Muscle layer of duodenum (tissue), 2 donors: ENCODE data around the gene ADAMTS7.
A peak's percentile ranks its signal among the peaks of the same experiment; 100 is the strongest.
"Not testable (repeated sequence)": the region's sequence is repeated elsewhere in the genome, so short reads cannot be mapped to it uniquely, and the experiment has no call there.

Source experiments
- H3K27ac ChIP-seq: one replicate; pipeline ENCODE4 v1.7.0; 2013; ENCODE audit warnings: mild to moderate bottlenecking, low read length
- H3K27me3 ChIP-seq: one replicate; pipeline ENCODE4 v1.7.0; 2013; ENCODE audit warnings: low read depth, mild to moderate bottlenecking, control low read depth, low read length
- H3K36me3 ChIP-seq, 2 donors: one replicate each; pipeline ENCODE4 v1.7.0; 2013; ENCODE audit warnings: low read length in 2 of 2, control low read depth in 1 of 2, mild to moderate bottlenecking in 1 of 2; ENCODE audit not compliant: insufficient read depth in 2 of 2, control insufficient read depth in 1 of 2
- H3K4me1 ChIP-seq, 2 donors: one replicate each; pipeline ENCODE4 v1.7.0; 2013; ENCODE audit warnings: low read length in 2 of 2, mild to moderate bottlenecking in 2 of 2, control low read depth in 1 of 2, moderate library complexity in 1 of 2; ENCODE audit not compliant: insufficient read depth in 2 of 2, control insufficient read depth in 1 of 2
- H3K4me3 ChIP-seq, 2 donors: one replicate each; pipeline ENCODE4 v1.7.0; 2013; ENCODE audit warnings: low read length in 2 of 2, low read depth in 1 of 2, mild to moderate bottlenecking in 1 of 2
- H3K9me3 ChIP-seq, 2 donors: one replicate each; pipeline ENCODE4 v1.7.0; 2013; ENCODE audit warnings: low read length in 2 of 2, control low read depth in 1 of 2, mild to moderate bottlenecking in 1 of 2; ENCODE audit not compliant: control insufficient read depth in 1 of 2
- donor health status: healthy.

ADAMTS7 gene

DNA sequence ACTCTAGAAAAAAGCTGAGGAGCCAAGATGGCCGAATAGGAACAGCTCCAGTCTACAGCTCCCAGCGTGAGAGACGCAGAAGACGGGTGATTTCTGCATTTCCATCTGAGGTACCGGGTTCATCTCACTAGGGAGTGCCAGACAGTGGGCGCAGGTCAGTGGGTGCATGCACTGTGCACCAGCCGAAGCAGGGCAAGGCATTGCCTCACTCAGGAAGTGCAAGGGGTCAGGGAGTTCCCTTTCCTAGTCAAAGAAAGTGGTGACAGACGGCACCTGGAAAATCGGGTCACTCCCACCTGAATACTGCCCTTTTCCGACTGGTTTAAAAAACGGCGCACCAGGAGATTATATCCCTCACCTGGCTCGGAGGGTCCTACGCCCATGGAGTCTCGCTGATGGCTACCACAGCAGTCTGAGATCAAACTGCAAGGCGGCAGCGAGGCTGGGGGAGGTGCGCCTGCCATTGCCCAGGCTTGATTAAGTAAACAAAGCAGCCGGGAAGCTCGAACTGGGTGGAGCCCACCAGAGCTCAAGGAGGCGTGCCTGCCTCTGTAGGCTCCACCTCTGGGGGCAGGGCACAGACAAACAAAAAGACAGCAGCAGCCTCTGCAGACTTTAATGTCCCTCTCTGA lies 91.3 kb downstream of the ADAMTS7 start:
- not testable (repeated sequence) for H3K4me1 ChIP-seq, H3K36me3 ChIP-seq, H3K27ac ChIP-seq, H3K9me3 ChIP-seq, H3K4me3 ChIP-seq, H3K27me3 ChIP-seq

DNA sequence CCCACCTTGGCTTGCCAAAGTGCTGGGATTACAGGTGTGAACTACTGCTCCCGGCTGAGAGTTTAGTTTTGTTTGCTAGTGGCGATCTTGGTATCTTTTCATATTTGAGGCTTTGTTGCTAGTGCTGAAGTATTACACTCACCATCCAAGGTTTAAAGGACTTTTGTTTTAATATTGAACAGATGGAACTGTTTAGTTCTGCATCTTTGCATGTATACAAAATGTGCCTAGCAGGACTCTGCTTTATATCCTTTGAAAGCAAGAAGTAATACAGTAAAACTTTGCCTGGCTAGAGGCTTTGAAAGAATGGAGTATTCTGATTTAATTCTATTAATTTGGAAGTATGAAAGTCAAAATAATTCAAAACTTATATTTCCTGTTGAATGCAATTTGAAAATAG lies 92.4 kb downstream of the ADAMTS7 start:
- Histone ChIP-seq H3K9me3 (no peaks in the 10 kb centered on the region), H3K4me3 (no peak overlapping the region), H3K4me1 (no peaks in the 10 kb centered on the region), H3K27me3 (no peaks in the 10 kb centered on the region), H3K36me3 (no peaks in the 10 kb centered on the region), H3K27ac (no peak overlapping the region)

DNA sequence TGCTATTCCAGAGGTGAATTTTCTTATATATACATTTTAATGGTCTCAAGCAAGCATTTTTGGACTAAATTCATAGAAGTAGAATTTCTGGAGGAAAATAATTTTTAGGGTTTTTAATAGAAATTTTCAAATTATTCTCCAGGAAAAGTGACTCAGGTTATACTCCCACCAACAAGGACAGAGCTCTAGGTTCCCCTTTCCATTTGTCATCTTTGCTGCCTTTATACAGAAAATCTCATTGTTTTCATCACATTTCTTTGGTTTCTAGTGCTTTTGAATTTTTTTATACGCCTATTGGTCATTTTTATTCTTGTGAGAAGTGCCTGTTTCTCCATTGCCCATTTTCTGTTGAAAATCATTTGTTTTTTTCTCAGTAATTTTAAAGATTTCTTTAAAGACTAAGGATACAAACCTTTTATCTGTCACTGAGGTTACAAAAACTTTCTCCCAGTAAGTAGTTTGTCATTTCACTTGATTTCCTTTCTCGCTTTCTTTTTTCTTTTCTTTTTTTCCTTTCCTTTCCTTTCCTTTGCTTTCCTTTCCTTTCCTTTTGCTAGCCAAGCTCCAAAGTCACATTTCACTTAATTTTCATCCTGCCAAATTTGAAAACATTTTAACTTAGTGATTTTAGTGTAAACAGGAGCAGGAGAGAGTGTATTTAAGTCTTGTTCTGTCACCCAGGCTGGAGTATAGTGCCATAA lies 93.2 kb downstream of the ADAMTS7 start:
- Histone ChIP-seq H3K27me3 (no peaks in the 10 kb centered on the region), H3K36me3 (no peaks in the 10 kb centered on the region), H3K27ac (no peak overlapping the region), H3K4me3 (no peak overlapping the region), H3K9me3 (no peaks in the 10 kb centered on the region), H3K4me1 (no peaks in the 10 kb centered on the region)

DNA sequence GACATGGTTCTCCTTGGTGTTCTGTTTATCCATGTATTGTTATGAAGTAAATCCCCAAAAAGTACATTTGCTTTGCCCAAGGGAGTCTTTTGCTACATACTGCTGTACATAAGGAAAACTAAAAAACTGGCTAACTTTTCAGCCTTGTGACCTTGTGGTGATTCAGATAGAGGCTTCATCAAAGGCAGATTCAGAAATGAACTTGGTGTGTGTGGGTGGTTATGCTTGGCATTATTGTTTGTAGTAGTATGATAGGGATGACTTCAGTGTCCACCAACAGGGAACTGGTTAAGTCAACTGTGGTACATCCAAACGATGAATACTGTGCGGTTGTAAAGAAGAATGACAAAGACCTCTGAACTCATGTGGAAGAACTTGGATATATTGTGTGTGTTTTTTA lies 94.6 kb downstream of the ADAMTS7 start:
- Histone ChIP-seq H3K4me1 (no peaks in the 10 kb centered on the region), H3K9me3 (no peaks in the 10 kb centered on the region), H3K36me3 (no peaks in the 10 kb centered on the region), H3K4me3 (no peak overlapping the region), H3K27me3 (no peaks in the 10 kb centered on the region), H3K27ac (no peak overlapping the region)

DNA sequence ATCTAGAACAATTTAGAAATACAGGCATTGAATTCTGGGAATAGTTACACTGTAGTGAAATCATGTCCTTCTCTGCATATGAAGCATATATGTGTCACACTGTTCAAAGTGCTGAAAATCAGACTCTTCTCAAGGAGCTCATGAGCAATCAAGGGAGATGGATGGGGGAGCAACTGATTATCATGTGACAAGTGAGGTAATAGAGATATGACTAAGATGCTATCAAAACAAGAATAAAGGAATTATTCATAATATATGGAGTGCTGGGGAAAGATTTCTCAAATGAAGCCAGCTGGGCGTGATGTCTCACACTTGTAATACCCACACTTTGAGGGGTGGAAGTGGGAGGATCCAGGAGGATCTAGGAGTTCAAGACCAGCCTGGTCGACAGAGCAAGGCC lies 95.3 kb downstream of the ADAMTS7 start:
- no peak overlapping the region for H3K4me3 ChIP-seq
- H3K4me1 ChIP-seq = no peaks in the 10 kb centered on the region
- no peaks in the 10 kb centered on the region for H3K9me3 ChIP-seq
- H3K36me3 ChIP-seq = no peaks in the 10 kb centered on the region
- no peak overlapping the region for H3K27ac ChIP-seq
- H3K27me3 ChIP-seq = no peaks in the 10 kb centered on the region

DNA sequence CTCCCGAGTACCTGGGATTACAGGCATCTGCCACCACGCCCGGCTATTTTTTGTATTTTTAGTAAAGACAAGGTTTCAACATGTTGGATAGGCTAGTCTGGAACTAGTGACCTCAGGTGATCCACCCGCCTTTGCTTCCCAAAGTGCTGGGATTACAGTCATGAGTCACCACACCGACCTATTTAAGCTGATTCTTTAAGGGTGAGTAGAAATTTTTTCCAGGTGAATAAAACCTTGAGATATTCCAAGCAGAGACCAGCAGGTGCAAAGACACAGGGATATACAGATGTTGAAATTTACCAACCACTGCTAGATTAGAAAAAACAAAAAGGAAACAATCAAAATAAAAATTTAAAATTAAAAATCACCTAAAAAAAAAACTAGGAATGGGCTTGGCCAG lies 95.8 kb downstream of the ADAMTS7 start:
- Histone ChIP-seq H3K9me3 (no peaks in the 10 kb centered on the region), H3K4me3 (no peak overlapping the region)

DNA sequence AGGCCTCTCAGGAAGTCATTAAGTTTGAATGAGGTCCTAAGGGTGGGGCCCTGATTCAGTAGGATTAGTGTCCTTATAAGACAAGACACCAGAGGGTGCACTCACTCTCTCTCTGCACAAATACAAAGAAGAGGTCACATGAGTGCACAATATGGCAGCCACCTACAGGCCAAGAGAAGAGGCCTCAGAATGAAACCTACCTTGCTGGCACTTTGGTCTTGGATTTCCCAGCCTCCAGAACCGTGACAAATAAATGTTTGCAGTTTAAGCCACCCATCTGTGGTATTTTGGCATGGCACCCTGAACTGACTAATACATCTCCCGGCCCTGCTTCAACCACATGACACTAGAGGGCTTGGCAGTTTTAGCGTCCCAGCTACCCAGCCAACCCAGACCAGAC lies 96.4 kb downstream of the ADAMTS7 start:
- H3K27me3 ChIP-seq = peaks cover 2% of the 10 kb centered on the region
- no peaks in the 10 kb centered on the region for H3K4me1 ChIP-seq
- H3K4me3 ChIP-seq = no peak overlapping the region
- no peak overlapping the region for H3K27ac ChIP-seq
- no peaks in the 10 kb centered on the region for H3K36me3 ChIP-seq
- no peaks in the 10 kb centered on the region for H3K9me3 ChIP-seq

More for the DNA sequence above, 95.8 kb downstream of the ADAMTS7 start:
- no peaks in the 10 kb centered on the region for H3K27me3 ChIP-seq
- no peak overlapping the region for H3K27ac ChIP-seq
- no peaks in the 10 kb centered on the region for H3K36me3 ChIP-seq
- no peaks in the 10 kb centered on the region for H3K4me1 ChIP-seq

DNA sequence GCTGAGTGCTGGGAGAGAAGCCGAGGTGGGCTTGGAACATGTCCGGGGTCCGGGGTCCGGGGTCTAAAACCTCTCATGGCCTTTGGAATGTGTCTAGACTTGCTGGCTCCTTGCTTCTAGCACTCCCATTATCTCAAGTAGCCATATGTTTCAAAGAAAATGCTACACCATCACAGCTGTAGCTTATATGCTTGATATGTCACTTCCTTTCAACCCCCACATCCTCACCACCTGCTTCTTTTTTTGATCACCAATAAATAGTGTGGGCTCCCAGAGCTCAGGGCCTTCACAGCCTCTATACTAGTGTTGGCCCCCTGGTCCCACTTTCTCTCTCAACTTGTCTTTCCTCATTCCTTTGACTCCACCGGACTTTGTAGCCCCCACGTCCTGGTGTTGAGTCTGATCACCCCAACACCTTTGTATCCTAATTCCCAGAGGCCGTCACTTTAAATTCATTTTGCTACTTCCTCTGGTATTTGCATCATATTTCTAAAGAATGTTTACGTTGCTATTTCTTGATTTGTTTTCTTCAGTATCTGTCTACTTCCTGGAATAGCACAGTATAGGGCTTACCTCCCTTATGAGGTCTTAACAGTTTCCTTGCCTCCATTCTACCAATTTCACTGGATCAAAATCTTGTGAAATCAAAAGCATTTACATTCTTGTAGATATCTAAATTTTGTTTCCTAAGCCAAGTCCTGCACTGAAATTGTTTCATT lies 98.3 kb downstream of the ADAMTS7 start:
- no peak overlapping the region for H3K4me3 ChIP-seq
- H3K27me3 ChIP-seq = peaks cover 5% of the 10 kb centered on the region
- H3K36me3 ChIP-seq = no peaks in the 10 kb centered on the region
- H3K4me1 ChIP-seq = peaks cover 0 to 10% of the 10 kb centered on the region in 2 donors
- H3K9me3 ChIP-seq = no peaks in the 10 kb centered on the region
- H3K27ac ChIP-seq = no peak overlapping the region

DNA sequence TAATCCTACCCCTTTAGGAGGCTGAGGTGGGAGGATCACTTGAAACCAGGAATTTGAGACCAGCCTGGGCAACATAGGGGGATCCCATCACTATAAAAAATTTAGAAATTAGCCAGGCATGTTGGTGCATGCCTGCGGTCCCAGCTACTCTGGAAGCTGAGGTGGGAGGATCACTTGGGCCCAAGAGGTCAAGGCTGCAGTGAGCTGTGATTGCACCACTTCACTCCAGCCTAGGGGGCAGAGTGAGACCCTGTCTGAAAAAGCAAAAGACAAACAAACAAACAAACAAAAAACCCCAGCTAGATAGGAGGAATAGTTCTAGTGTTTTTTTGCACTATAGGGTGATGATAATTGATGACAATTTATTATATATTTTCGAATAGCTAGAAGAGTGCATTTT lies 99.6 kb downstream of the ADAMTS7 start:
- H3K27me3 ChIP-seq = peaks cover 5% of the 10 kb centered on the region
- no peaks in the 10 kb centered on the region for H3K9me3 ChIP-seq
- no peaks in the 10 kb centered on the region for H3K36me3 ChIP-seq
- H3K4me1 ChIP-seq = peaks cover 0 to 10% of the 10 kb centered on the region in 2 donors
- no peak overlapping the region for H3K4me3 ChIP-seq
- H3K27ac ChIP-seq = no peak overlapping the region

DNA sequence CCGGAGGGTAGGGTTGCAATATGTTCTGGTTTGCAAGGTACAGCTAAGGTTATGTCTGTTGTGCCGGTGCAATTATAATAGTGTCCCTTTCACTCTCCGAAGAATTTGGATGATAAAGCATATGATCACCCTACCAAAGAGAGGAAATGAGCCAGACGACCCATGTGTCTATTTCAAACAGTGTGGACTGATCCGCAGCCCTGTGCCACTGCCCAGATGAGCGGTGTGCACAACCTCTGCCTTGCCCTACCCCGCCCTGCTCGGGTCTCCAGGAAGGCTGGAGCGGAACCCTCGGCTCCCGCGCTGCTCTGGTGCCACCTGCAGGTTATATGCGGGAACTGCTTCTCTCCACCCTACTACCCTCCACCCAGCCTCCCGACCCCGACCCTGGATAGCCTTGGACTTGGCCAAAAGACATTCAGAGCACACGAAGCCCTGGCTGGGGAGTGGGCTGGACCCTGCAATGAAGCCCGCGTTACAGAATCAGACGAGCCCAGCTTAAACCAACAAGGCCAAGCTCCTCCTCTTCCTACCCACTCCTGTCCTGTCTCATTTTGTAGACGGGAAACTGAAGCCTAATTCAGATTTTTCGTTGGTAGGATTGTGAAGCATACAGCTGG lies 101.9 kb downstream of the ADAMTS7 start:
- Histone ChIP-seq H3K27ac (no peak overlapping the region), H3K9me3 (no peaks in the 10 kb centered on the region), H3K4me3 (peak overlapping the region; percentile 1 to 28), H3K36me3 (no peaks in the 10 kb centered on the region), H3K27me3 (peaks cover 5% of the 10 kb centered on the region), H3K4me1 (peaks cover 0 to 10% of the 10 kb centered on the region in 2 donors)
